Muscle of arm (tissue), 12 donors: ENCODE measurements around the gene PRMT3. TPM values are rescaled to one million over a fixed set of nuclear protein-coding genes. Genes with fewer than 3 reads are reported as not detected.
"Not testable (repeated sequence)": the region's sequence is repeated elsewhere in the genome, so short reads cannot be mapped to it uniquely, and the experiment has no call there.

ENCODE experiments used
- DNase-seq: peaks from one replicate; pipeline ENCODE4 v3.0.0-alpha.2; 2013
- polyA plus RNA-seq, 12 donors: library from polyadenylated mRNA; unstranded; fragments of 120-200 nt; gene quantifications; one replicate each; pipeline ENCODE4 v1.2.1, GENCODE V29; 2013; ENCODE audit not compliant: insufficient read length in 12 of 12

PRMT3 gene
- polyA plus RNA-seq, 12 donors: 9.7 to 13.6 (median 11.6) TPM; not detected in 1

- DNase-seq: no peak
These were observed 113.7 kb downstream of the PRMT3 start for GRCh38 chr11:20501252-20501651.

- no peak for DNase-seq
These were observed 114.5 kb downstream of the PRMT3 start for GRCh38 chr11:20501971-20502370.

GRCh38 chr11:20511982-20512381 is 124.5 kb downstream of the PRMT3 start:
- no peak for DNase-seq

GRCh38 chr11:20512869-20513268 is 125.4 kb downstream of the PRMT3 start:
- DNase-seq: no peak

GRCh38 chr11:20518323-20518834 is 130.9 kb downstream of the PRMT3 start:
- no peak for DNase-seq

GRCh38 chr11:20522536-20522935 is 135.0 kb downstream of the PRMT3 start:
- no peak for DNase-seq

GRCh38 chr11:20529757-20530156 is 142.2 kb downstream of the PRMT3 start:
- no peak for DNase-seq

- DNase-seq: no peak
These were observed 143.6 kb downstream of the PRMT3 start for GRCh38 chr11:20530942-20531703.

- DNase-seq: no peak
These were observed 147.9 kb downstream of the PRMT3 start for GRCh38 chr11:20535271-20535881.

- no peak for DNase-seq
These were observed 148.8 kb downstream of the PRMT3 start for GRCh38 chr11:20536365-20536764.

GRCh38 chr11:20536784-20537183 is 149.3 kb downstream of the PRMT3 start:
- DNase-seq: no peak

- no peak for DNase-seq
These were observed 154.0 kb downstream of the PRMT3 start for GRCh38 chr11:20541503-20541902.

- no peak for DNase-seq
These were observed 157.2 kb downstream of the PRMT3 start for GRCh38 chr11:20544603-20545237.

- DNase-seq: no peak
These were observed 159.9 kb downstream of the PRMT3 start for GRCh38 chr11:20547411-20547810.

- DNase-seq: no peak
These were observed 163.6 kb downstream of the PRMT3 start for GRCh38 chr11:20551096-20551495.

GRCh38 chr11:20555783-20556182 is 168.3 kb downstream of the PRMT3 start:
- DNase-seq: no peak

- DNase-seq: not testable (repeated sequence)
These were observed 168.9 kb downstream of the PRMT3 start for GRCh38 chr11:20556396-20556795.

GRCh38 chr11:20558741-20559140 is 171.2 kb downstream of the PRMT3 start:
- DNase-seq: no peak
